Limb (tissue), 2 donors: ENCODE measurements around the gene CHMP1B.

Experiments
- DNase-seq, 2 donors: peaks; one replicate each; pipeline ENCODE4 v3.0.0-alpha.2; 2016; ENCODE audit errors: extremely low spot score in 2 of 2

CHMP1B gene

GRCh38 chr18:11901826-11902438, 50.7 kb downstream of the CHMP1B start:
- DNase-seq, result no peak

- no peak for DNase-seq
Measured at GRCh38 chr18:11902522-11903292, 51.5 kb downstream of the CHMP1B start.
